Measurements from ENCODE around the gene RAMP2.
A peak's percentile ranks its signal among the peaks of the same experiment; 100 is the strongest.

Gene RAMP2

DNA sequence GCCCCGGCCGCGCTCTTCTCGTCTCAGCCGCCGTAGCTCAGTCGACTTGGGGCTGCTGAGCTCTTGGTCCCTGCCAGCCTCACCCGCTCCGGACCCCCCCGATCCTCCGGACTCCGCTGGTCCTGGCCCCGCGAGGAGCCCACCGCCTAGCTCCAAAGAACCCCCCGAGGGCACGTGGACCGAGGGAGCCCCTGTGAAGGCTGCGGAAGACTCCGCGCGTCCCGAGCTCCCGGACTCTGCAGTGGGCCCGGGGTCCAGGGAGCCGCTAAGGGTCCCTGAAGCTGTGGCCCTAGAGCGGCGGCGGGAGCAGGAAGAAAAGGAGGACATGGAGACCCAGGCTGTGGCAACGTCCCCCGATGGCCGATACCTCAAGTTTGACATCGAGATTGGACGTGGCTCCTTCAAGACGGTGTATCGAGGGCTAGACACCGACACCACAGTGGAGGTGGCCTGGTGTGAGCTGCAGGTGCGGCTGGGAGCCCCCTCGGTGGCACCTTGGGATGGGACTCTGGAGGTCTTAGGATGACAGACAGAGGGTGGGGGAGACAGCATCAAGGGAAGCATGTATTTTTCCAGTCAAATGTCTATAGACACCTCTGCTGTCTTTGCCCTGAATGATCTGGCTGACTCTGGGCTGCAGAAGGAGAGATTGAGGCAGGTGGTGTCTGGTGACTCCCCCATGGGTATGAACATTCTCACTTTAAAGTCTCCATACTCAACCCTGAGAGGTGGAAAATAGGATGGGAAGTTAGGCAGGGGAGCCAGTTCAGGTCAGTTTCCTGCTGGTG lies 20.0 kb downstream of the RAMP2 start:
- Histone ChIP-seq H3K9ac (ENCODE audit: low read length) (peak overlapping the region; percentile 59), H2BK5ac (ENCODE audit: low read depth, low read length, poor library complexity, severe bottlenecking) (no peak overlapping the region), H3K27ac (ENCODE audit: low read length, poor library complexity, severe bottlenecking) (no peak overlapping the region), H3K4me3 (ENCODE audit: insufficient read depth in 1 of 2, low read depth in 1 of 2, low read length in 2 of 2) (peak overlapping the region; percentile 61 to 75), H3K18ac (ENCODE audit: low read depth in 1 of 2, low read length in 2 of 2) (no peak overlapping the region), H4K91ac (ENCODE audit: low read length) (no peak overlapping the region), H2BK12ac (ENCODE audit: low read length in 2 of 2) (no peak overlapping the region), H2BK15ac (ENCODE audit: low read depth, poor library complexity, severe bottlenecking) (peak overlapping the region; percentile 19), H3K36me3 (ENCODE audit: control insufficient read depth in 1 of 2, insufficient read depth in 2 of 2, low read depth in 1 of 2, low read length in 2 of 2) (peaks cover 35 to 38% of the 10 kb centered on the region in 2 experiments), H3K14ac (ENCODE audit: low read length in 2 of 2) (peak overlapping the region in 1 of 2 experiments; percentile 9), H3K4me2 (ENCODE audit: low read length, poor library complexity, severe bottlenecking) (peak overlapping the region; percentile 85), H3K9me3 (ENCODE audit: control insufficient read depth, low read length) (no peaks in the 10 kb centered on the region), H3K4me1 (ENCODE audit: control insufficient read depth, insufficient read depth, low read depth, low read length) (peaks cover 38% of the 10 kb centered on the region), H3K23ac (ENCODE audit: low read length in 2 of 2) (no peak overlapping the region), H2BK120ac (ENCODE audit: low read depth, low read length) (peak overlapping the region; percentile 50), H4K8ac (ENCODE audit: low read length) (no peak overlapping the region), H3K79me1 (replicated peaks; ENCODE audit: low read length, poor library complexity, severe bottlenecking) (peaks cover 30% of the 10 kb centered on the region), H2AFZ (ENCODE audit: low read depth, low read length) (no peak overlapping the region), H2AK5ac (ENCODE audit: low read length, severe bottlenecking) (no peak overlapping the region), H3K4ac (ENCODE audit: low read depth in 1 of 2, low read length in 2 of 2) (peak overlapping the region in 1 of 2 experiments; percentile 20), H3K27me3 (ENCODE audit: control insufficient read depth in 1 of 2, insufficient read depth in 1 of 2, low read length in 2 of 2) (peaks cover 0 to 53% of the 10 kb centered on the region in 2 experiments)
- peak; percentile 30 for DNase-seq
- 13% methylated on average over 39 of the region's 39 CpGs for WGBS

DNA sequence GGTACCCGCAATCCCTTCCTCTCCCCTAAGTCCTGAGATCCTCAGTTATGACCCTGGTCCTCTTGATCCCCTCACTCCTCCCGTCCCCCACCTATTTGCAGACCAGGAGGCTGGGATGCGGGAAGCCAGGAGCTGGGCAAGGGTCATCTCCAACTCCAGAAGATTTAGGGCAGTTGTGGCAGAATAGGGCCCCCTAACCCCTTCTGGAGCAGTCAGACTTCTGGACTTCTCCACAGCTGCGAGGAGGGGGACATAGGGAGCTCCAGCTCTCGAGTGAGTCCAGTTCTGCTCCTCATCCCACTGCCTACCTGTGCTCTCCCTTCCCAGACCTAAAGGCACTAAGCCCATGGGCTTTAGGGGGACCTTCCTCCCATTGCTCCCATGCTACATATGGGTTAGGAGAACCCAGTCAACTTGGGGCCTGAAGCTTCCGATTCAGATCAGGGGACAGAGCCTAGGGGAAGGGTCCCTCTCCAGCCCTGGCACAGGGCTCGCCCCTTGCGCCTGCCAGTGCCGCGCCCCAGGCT lies 20.7 kb downstream of the RAMP2 start:
- H3K4ac ChIP-seq (ENCODE audit: low read depth in 1 of 2, low read length in 2 of 2) = no peak overlapping the region
- no peaks in the 10 kb centered on the region for H3K9me3 ChIP-seq (ENCODE audit: control insufficient read depth, low read length)
- H2BK12ac ChIP-seq (ENCODE audit: low read length in 2 of 2) = no peak overlapping the region
- peaks cover 0 to 59% of the 10 kb centered on the region in 2 experiments for H3K27me3 ChIP-seq (ENCODE audit: control insufficient read depth in 1 of 2, insufficient read depth in 1 of 2, low read length in 2 of 2)
- H2BK15ac ChIP-seq (ENCODE audit: low read depth, poor library complexity, severe bottlenecking) = no peak overlapping the region
- H3K9ac ChIP-seq (ENCODE audit: low read length) = no peak overlapping the region
- peak overlapping the region in 1 of 2 experiments; percentile 75 for H3K4me3 ChIP-seq (ENCODE audit: insufficient read depth in 1 of 2, low read depth in 1 of 2, low read length in 2 of 2)
- no peak overlapping the region for H4K8ac ChIP-seq (ENCODE audit: low read length)
- WGBS = 94% methylated on average over 5 of the region's 10 CpGs
- H2BK120ac ChIP-seq (ENCODE audit: low read depth, low read length) = no peak overlapping the region
- H3K36me3 ChIP-seq (ENCODE audit: control insufficient read depth in 1 of 2, insufficient read depth in 2 of 2, low read depth in 1 of 2, low read length in 2 of 2) = peaks cover 29 to 38% of the 10 kb centered on the region in 2 experiments
- H3K4me1 ChIP-seq (ENCODE audit: control insufficient read depth, insufficient read depth, low read depth, low read length) = peaks cover 38% of the 10 kb centered on the region
- peaks cover 30% of the 10 kb centered on the region for H3K79me1 ChIP-seq (replicated peaks; ENCODE audit: low read length, poor library complexity, severe bottlenecking)
- no peak overlapping the region for H2BK5ac ChIP-seq (ENCODE audit: low read depth, low read length, poor library complexity, severe bottlenecking)
- H4K91ac ChIP-seq (ENCODE audit: low read length) = no peak overlapping the region
- H2AK5ac ChIP-seq (ENCODE audit: low read length, severe bottlenecking) = no peak overlapping the region
- no peak for DNase-seq
- no peak overlapping the region for H3K4me2 ChIP-seq (ENCODE audit: low read length, poor library complexity, severe bottlenecking)
- H3K18ac ChIP-seq (ENCODE audit: low read depth in 1 of 2, low read length in 2 of 2) = no peak overlapping the region
- H3K14ac ChIP-seq (ENCODE audit: low read length in 2 of 2) = no peak overlapping the region
- no peak overlapping the region for H2AFZ ChIP-seq (ENCODE audit: low read depth, low read length)
- H3K23ac ChIP-seq (ENCODE audit: low read length in 2 of 2) = no peak overlapping the region
- H3K27ac ChIP-seq (ENCODE audit: low read length, poor library complexity, severe bottlenecking) = no peak overlapping the region

DNA sequence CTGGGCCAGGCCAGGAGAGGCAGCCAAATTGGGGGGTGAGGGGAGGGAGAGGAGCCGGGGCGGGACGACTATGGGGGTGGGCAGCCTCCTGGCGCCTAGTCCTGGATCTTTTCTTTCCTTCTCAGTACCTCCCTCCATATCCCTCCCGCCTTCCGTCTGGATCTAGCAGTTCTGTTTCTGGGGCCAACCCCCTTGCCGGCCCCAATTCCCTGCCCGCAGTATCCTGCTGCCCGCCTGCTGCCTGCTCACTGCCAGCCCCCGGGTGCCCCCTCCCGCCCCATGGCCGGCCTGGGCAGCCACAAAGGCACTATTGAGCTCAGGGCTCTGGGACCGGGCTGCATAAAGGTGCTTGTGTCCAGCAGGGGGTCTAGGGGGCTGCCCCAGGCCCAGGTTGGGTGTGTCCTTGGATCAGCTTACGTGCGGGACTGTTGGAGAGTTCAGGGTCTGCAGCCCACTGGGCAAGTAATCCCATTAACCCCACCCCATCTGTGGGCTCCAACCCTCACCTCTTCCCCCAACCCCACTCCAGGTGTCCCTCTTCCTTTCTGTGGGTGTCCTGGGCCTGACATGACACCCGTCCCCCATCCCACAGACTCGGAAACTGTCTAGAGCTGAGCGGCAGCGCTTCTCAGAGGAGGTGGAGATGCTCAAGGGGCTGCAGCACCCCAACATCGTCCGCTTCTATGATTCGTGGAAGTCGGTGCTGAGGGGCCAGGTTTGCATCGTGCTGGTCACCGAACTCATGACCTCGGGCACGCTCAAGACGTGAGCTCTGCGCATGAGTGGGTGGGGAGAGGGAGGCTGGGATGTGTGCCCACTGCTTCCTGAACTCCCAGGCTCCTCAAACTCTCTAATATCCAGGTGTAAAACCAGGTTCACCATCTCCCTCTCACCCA lies 21.4 kb downstream of the RAMP2 start:
- peaks cover 38% of the 10 kb centered on the region for H3K4me1 ChIP-seq (ENCODE audit: control insufficient read depth, insufficient read depth, low read depth, low read length)
- no peak overlapping the region for H3K27ac ChIP-seq (ENCODE audit: low read length, poor library complexity, severe bottlenecking)
- H3K27me3 ChIP-seq (ENCODE audit: control insufficient read depth in 1 of 2, insufficient read depth in 1 of 2, low read length in 2 of 2) = peaks cover 0 to 67% of the 10 kb centered on the region in 2 experiments
- no peak overlapping the region for H2BK5ac ChIP-seq (ENCODE audit: low read depth, low read length, poor library complexity, severe bottlenecking)
- H3K23ac ChIP-seq (ENCODE audit: low read length in 2 of 2) = no peak overlapping the region
- H3K4me2 ChIP-seq (ENCODE audit: low read length, poor library complexity, severe bottlenecking) = no peak overlapping the region
- H3K18ac ChIP-seq (ENCODE audit: low read depth in 1 of 2, low read length in 2 of 2) = no peak overlapping the region
- no peak overlapping the region for H3K14ac ChIP-seq (ENCODE audit: low read length in 2 of 2)
- H3K79me1 ChIP-seq (replicated peaks; ENCODE audit: low read length, poor library complexity, severe bottlenecking) = peaks cover 30% of the 10 kb centered on the region
- DNase-seq = no peak
- no peak overlapping the region for H2BK120ac ChIP-seq (ENCODE audit: low read depth, low read length)
- no peak overlapping the region for H4K8ac ChIP-seq (ENCODE audit: low read length)
- H3K4ac ChIP-seq (ENCODE audit: low read depth in 1 of 2, low read length in 2 of 2) = no peak overlapping the region
- 94% methylated on average over 26 of the region's 29 CpGs for WGBS
- H2BK12ac ChIP-seq (ENCODE audit: low read length in 2 of 2) = peak overlapping the region in 1 of 2 experiments; percentile 35
- peak overlapping the region; percentile 7 for H4K91ac ChIP-seq (ENCODE audit: low read length)
- peak overlapping the region in 1 of 2 experiments; percentile 75 for H3K4me3 ChIP-seq (ENCODE audit: insufficient read depth in 1 of 2, low read depth in 1 of 2, low read length in 2 of 2)
- H3K9me3 ChIP-seq (ENCODE audit: control insufficient read depth, low read length) = no peaks in the 10 kb centered on the region
- H2AFZ ChIP-seq (ENCODE audit: low read depth, low read length) = no peak overlapping the region
- no peak overlapping the region for H3K9ac ChIP-seq (ENCODE audit: low read length)
- H2BK15ac ChIP-seq (ENCODE audit: low read depth, poor library complexity, severe bottlenecking) = no peak overlapping the region
- peaks cover 23 to 42% of the 10 kb centered on the region in 2 experiments for H3K36me3 ChIP-seq (ENCODE audit: control insufficient read depth in 1 of 2, insufficient read depth in 2 of 2, low read depth in 1 of 2, low read length in 2 of 2)
- peak overlapping the region; percentile 44 for H2AK5ac ChIP-seq (ENCODE audit: low read length, severe bottlenecking)
